CD1c-positive myeloid dendritic cell (primary cell): ENCODE results near the gene SBNO1.
A peak's percentile ranks its signal among the peaks of the same experiment; 100 is the strongest.
"Not testable (repeated sequence)": the region's sequence is repeated elsewhere in the genome, so short reads cannot be mapped to it uniquely, and the experiment has no call there.

Experiments used
- DNase-seq: peaks from one replicate; pipeline ENCODE4 v3.0.0-alpha.2; 2016; ENCODE audit errors: extremely low spot score

Gene SBNO1

GRCh38 chr12:123346946-123347345 lies 17.7 kb downstream of the SBNO1 start:
- peak; percentile 16 for DNase-seq

DNA sequence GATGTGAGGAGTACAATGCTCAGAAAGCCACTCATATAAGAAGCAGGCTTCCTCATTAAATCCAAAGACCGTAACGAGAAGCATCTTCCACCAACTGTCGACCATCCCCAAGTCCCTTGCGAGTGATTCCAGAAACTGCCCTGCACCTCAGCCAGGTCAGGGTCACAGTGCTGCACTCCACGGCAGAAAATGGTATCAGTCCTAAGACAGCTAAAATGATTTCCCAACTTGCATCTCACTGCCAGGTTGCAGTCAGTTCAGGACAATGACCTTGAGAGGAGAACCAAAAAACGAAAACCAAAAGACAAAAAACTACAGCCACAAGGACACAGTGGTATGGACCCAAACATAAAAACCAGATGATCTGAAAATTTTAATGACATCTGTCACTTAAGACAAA lies 20.6 kb downstream of the SBNO1 start:
- DNase-seq = no peak

- peak; percentile 46 for DNase-seq
Observed at GRCh38 chr12:123337070-123337469, 27.6 kb downstream of the SBNO1 start.

DNA sequence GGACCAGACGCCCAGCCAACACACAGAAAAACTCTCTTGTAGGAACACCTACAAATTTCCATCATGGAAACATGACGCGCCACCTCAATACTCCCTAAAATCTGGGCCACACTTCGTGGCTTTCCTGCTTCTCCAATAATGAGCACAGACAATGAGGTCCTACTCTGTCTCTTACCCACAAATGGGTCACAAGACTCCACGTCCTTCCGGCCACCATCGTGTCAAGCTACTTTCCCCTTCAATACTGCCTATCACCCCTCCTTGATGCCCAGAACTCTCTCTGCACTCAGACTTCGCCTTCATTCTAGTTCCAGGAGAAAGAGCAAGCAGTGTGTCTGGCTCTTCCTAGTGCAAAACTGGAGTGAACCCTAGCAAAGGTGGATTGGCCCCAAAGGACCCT lies 28.1 kb downstream of the SBNO1 start:
- no peak for DNase-seq

- DNase-seq = no peak
Observed at GRCh38 chr12:123335490-123335889, 29.2 kb downstream of the SBNO1 start.

GRCh38 chr12:123329799-123330198 lies 34.8 kb downstream of the SBNO1 start:
- no peak for DNase-seq

GRCh38 chr12:123319826-123320225 lies 44.8 kb downstream of the SBNO1 start:
- DNase-seq = no peak

GRCh38 chr12:123319273-123319672 lies 45.4 kb downstream of the SBNO1 start:
- no peak for DNase-seq

GRCh38 chr12:123313046-123313445 lies 51.6 kb downstream of the SBNO1 start:
- not testable (repeated sequence) for DNase-seq

GRCh38 chr12:123306200-123306599 lies 58.4 kb downstream of the SBNO1 start:
- no peak for DNase-seq

DNA sequence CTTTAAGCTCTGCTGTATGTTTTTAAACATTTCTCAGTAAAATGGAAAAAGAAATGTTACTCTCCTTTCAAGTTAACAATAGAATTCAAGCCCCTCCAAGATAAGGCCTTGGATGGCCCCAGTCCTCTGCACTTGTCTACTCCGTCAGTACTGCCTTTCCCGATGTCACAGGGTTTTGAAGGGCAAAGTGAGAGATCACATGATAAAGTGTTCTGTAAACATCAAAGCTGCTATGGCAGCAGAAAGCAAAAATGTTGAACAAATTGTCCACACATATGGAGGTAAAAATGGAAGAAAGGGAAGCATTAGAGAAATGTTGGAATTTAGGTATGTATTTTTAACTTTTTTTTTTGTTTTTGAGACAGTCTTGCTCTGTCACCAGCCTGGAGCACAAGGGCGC lies 59.5 kb downstream of the SBNO1 start:
- DNase-seq = no peak

GRCh38 chr12:123293178-123293760 lies 71.4 kb downstream of the SBNO1 start:
- no peak for DNase-seq

- DNase-seq = no peak
Observed at GRCh38 chr12:123289911-123290310, 74.7 kb downstream of the SBNO1 start.

DNA sequence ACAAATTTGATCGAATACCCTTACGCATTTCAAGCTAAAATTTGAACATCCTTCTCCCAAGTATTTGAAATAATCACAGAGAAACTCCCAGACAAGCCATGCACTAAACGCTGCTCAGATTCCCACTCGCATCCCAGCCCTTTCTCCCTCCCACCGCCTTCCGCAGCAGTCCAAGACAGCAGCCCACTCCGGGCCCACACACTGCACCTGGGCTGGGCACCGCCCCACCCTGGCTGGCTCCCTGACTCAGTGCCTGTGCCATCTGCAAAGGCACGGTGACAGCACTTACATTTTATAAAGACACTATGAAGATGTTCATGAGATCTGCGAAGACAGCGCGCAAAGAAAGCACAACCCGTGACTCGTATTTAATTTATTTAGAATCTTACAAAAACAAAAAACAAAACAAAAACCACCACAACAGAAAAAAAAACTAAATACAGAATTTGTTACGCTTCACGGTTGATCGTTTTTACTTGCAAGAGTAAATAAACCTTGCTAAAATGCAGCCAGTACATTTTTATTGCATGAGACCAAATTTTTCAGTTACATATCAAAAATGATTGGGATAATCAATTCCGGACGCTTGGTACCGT lies 75.8 kb downstream of the SBNO1 start:
- no peak for DNase-seq

DNA sequence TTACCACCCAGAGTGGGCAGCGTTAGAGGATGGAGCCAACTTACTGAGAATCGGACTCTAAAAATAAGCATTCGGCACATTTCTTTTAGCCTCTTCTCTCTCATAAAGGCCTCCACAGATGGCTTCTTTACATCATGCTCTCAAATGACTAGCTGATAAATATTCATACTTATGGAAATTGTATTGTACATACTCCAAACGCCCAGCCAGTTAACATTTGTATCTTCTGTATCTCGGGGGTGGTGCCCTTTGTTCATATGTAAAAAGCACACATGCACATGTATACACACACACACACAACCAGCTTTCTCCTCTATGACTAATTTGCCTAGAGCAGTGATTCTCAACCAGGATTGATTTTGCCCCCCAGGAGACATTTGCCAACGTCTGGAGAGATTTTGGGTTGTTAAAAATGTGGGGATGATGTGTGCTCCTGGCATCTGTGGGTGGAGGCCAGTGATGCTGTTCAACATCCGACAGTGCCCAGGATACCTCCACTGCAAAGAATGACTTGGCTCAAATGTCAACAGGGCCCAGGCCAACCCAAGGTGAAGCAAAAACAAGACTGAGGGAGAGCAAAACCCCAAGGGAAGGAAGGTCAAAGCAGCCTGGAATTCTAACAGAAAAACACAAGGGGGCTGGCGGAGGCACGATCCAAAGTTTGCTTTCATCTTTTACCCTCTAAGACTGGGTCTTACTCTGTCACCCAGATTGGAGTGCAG lies 77.8 kb downstream of the SBNO1 start:
- no peak for DNase-seq

DNA sequence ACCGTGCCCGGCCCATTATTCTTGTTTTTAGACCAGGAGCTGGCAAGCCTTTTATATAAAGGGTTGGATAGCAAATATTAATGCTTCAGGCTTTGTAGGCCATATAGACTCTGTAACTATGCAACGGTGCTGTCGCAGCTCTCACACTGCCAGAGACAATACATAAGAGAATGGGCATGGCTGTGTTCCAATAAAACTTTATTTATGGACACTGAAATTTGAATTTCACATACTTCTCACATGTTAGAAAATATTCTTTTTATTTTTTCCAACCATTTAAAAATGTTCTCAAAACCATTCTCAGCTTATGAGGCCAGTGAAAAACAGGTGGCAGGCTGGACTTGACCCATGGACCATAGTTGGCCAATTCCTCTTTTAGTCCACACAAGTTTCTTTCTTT lies 80.0 kb downstream of the SBNO1 start:
- DNase-seq = no peak

DNA sequence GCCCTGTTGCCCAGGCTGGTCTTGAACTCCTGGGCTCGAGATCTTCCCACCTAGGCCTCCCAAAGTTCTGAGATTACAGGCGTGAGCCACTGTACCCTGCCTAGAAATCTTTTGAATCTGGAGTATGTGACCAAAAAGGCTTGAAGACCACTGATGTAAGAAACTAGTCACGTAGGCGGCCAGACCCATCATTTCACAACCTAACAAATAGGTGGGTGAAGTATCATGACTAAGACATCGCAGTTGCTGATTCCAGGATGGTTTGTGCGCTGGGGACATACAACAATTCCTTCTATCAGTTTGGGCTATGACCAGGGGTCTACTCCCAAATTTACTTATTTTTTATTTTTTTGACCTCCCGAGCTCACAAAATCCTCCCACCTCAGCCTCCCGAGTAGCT lies 81.2 kb downstream of the SBNO1 start:
- DNase-seq = peak; percentile 8

DNA sequence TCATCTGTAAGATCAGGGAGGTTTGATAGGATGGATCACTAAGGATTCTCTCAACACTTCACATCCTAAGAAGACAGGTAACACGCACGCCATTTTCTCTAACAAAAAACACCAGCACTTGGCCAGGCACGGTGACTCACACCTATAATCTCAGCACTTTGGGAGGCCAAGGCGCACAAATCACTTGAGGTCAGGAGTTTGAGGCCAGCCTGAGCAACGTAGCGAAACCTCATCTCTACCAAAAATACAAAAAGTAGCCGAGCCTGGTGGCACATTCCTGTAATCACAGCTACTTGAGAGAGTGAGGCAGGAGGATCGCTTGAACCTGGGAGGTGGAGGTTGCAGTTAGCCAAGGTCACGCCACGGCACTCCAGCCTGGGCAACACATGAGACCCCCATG lies 82.5 kb downstream of the SBNO1 start:
- DNase-seq = no peak

GRCh38 chr12:123280971-123281370 lies 83.7 kb downstream of the SBNO1 start:
- DNase-seq = peak; percentile 50

- peak; percentile 93 for DNase-seq
Observed at GRCh38 chr12:123278101-123278627, 86.5 kb downstream of the SBNO1 start.

DNA sequence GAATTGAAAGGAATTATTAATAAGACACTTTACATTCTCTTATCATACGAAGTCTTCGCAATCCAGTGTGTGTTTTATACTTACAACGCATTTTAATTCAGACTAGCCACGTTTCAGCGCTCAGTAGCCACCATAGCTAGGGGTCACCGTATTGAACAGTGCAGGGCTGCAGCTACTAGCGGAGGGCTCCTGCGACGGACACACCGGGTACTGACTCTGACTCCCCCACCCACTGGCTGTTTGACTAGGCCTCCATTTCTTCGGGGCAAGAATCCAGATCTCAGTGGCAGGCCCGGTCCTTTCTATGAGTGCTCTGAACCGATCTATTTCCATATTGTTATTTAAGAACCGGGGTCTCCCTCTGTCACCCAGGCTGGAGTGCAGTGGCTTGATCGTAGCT lies 91.5 kb downstream of the SBNO1 start:
- DNase-seq = no peak

DNA sequence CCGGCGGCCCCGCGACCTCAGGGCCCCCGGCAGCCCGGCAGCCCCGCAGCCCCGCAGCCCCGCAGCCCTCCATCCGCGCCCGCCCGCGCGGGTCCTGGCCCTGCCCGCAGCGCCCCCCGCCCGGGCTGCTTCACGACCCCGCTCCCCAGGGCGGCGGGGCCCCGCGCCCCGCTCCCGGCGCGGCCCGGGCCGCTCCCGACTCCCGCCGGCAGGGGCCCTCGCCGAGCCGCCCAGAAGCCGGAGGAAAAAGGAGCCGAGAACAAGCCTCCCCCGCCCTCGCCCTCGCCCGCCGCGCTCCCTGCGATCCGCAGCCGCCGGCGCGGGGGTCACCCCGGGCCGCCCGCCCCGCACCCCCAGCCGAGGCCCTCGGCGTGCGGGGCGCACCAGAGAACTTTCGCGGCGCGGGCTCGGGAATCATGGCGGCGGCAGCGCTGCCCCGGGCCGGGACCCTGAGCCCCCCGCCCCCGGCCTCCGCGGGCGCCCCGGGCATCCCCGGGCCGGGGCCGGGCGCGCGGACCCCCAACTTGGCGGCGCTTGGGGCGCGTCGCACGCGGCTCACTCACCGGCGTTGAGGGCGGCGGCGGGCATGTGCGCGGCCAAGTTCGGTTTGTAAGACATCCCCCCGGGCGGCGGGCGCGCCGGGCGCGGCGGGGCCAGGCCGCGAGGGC lies 93.5 kb downstream of the SBNO1 start:
- peak; percentile 85 for DNase-seq
